ENCODE measurements around the gene SARDH.

The SARDH gene

GRCh38 chr9:133622555-133622954 is 115.6 kb downstream of the SARDH start:
- no peak overlapping the region for H3K4me2 ChIP-seq (ENCODE audit: low read length)
- H2AFZ ChIP-seq (ENCODE audit: low read length): no peak overlapping the region
- H3K79me2 ChIP-seq (ENCODE audit: insufficient read depth, low read length): no peaks in the 10 kb centered on the region
- no peaks in the 10 kb centered on the region for H4K20me1 ChIP-seq (ENCODE audit: insufficient read depth, low read length)
- TF ChIP-seq CTCF (IDR thresholded peaks at IDR 0.05; ENCODE audit: low read length) (no peak), EZH2 (IDR thresholded peaks at IDR 0.05; ENCODE audit: borderline replicate concordance, low read length) (no peak)
- no peaks in the 10 kb centered on the region for H3K9me2 ChIP-seq (ENCODE audit: low read depth, low read length)
- no peak overlapping the region for H3K4me3 ChIP-seq (ENCODE audit: low read depth, low read length, poor library complexity, severe bottlenecking)
- no peak overlapping the region for H3K27ac ChIP-seq (ENCODE audit: low read depth, low read length, poor library complexity, severe bottlenecking)
- H3K27me3 ChIP-seq (ENCODE audit: insufficient read depth, low read length): no peaks in the 10 kb centered on the region; the same call in 1 of the 2 replicates
- H3K9me3 ChIP-seq (ENCODE audit: low read length): no peaks in the 10 kb centered on the region
- no peaks in the 10 kb centered on the region for H3K4me1 ChIP-seq (ENCODE audit: insufficient read depth, low read length, severe bottlenecking)
- no peaks in the 10 kb centered on the region for H3F3A ChIP-seq (ENCODE audit: insufficient read depth, low read length)
- H3K9ac ChIP-seq (ENCODE audit: low read length): no peak overlapping the region
- no peaks in the 10 kb centered on the region for H3K36me3 ChIP-seq (ENCODE audit: insufficient read depth, low read length)

GRCh38 chr9:133621725-133622267 is 116.4 kb downstream of the SARDH start:
- H3K9ac ChIP-seq (ENCODE audit: low read length): no peak overlapping the region
- no peaks in the 10 kb centered on the region for H3K4me1 ChIP-seq (ENCODE audit: insufficient read depth, low read length, severe bottlenecking)
- no peaks in the 10 kb centered on the region for H3K9me2 ChIP-seq (ENCODE audit: low read depth, low read length)
- no peak overlapping the region for H3K27ac ChIP-seq (ENCODE audit: low read depth, low read length, poor library complexity, severe bottlenecking)
- H3K79me2 ChIP-seq (ENCODE audit: insufficient read depth, low read length): no peaks in the 10 kb centered on the region
- no peaks in the 10 kb centered on the region; the same call in 1 of the 2 replicates for H3K27me3 ChIP-seq (ENCODE audit: insufficient read depth, low read length)
- H4K20me1 ChIP-seq (ENCODE audit: insufficient read depth, low read length): no peaks in the 10 kb centered on the region
- H3K4me2 ChIP-seq (ENCODE audit: low read length): no peak overlapping the region
- no peak overlapping the region for H2AFZ ChIP-seq (ENCODE audit: low read length)
- TF ChIP-seq CTCF (IDR thresholded peaks at IDR 0.05; ENCODE audit: low read length) (no peak), EZH2 (IDR thresholded peaks at IDR 0.05; ENCODE audit: borderline replicate concordance, low read length) (no peak)
- H3K9me3 ChIP-seq (ENCODE audit: low read length): no peaks in the 10 kb centered on the region
- H3K4me3 ChIP-seq (ENCODE audit: low read depth, low read length, poor library complexity, severe bottlenecking): no peak overlapping the region
- H3K36me3 ChIP-seq (ENCODE audit: insufficient read depth, low read length): no peaks in the 10 kb centered on the region
- H3F3A ChIP-seq (ENCODE audit: insufficient read depth, low read length): no peaks in the 10 kb centered on the region

GRCh38 chr9:133619791-133620190 is 118.4 kb downstream of the SARDH start:
- H3K79me2 ChIP-seq (ENCODE audit: insufficient read depth, low read length): no peaks in the 10 kb centered on the region
- H3K9ac ChIP-seq (ENCODE audit: low read length): no peak overlapping the region
- no peaks in the 10 kb centered on the region for H3K27me3 ChIP-seq (ENCODE audit: insufficient read depth, low read length)
- no peak overlapping the region for H3K27ac ChIP-seq (ENCODE audit: low read depth, low read length, poor library complexity, severe bottlenecking)
- H3K36me3 ChIP-seq (ENCODE audit: insufficient read depth, low read length): no peaks in the 10 kb centered on the region
- no peaks in the 10 kb centered on the region for H3F3A ChIP-seq (ENCODE audit: insufficient read depth, low read length)
- no peak for TF ChIP-seq CTCF (IDR thresholded peaks at IDR 0.05; ENCODE audit: low read length)
- no peak for TF ChIP-seq EZH2 (IDR thresholded peaks at IDR 0.05; ENCODE audit: borderline replicate concordance, low read length)
- no peaks in the 10 kb centered on the region for H3K4me1 ChIP-seq (ENCODE audit: insufficient read depth, low read length, severe bottlenecking)
- H2AFZ ChIP-seq (ENCODE audit: low read length): no peak overlapping the region
- no peak overlapping the region for H3K4me3 ChIP-seq (ENCODE audit: low read depth, low read length, poor library complexity, severe bottlenecking)
- no peaks in the 10 kb centered on the region for H3K9me3 ChIP-seq (ENCODE audit: low read length)
- H3K4me2 ChIP-seq (ENCODE audit: low read length): no peak overlapping the region
- no peaks in the 10 kb centered on the region for H3K9me2 ChIP-seq (ENCODE audit: low read depth, low read length)
- H4K20me1 ChIP-seq (ENCODE audit: insufficient read depth, low read length): no peaks in the 10 kb centered on the region
